Left forelimb (tissue), 1 donor: ENCODE measurements around the gene DXO.
"Not testable (repeated sequence)": the region's sequence is repeated elsewhere in the genome, so short reads cannot be mapped to it uniquely, and the experiment has no call there.

ENCODE experiments used
- DNase-seq: peaks from one replicate; pipeline ENCODE4 v3.0.0-alpha.2; 2018; ENCODE audit warnings: low spot score

The DXO gene

GRCh38 chr6:31971993-31972708 lies at the start of gene DXO:
Gene DXO (minus strand): TSS chr6:31972138. CDS start chr6:31971675, 463 bp downstream.
- peak; percentile 97 for DNase-seq

- not testable (repeated sequence) for DNase-seq
Observed at GRCh38 chr6:32014547-32014946, 42.6 kb upstream of the DXO start, which contains the start of gene C4B. Gene C4B (plus strand): TSS chr6:32014795. CDS start chr6:32014846, 51 bp downstream.

GRCh38 chr6:32013738-32014137 lies 41.8 kb upstream of the DXO start:
- DNase-seq, result not testable (repeated sequence)

GRCh38 chr6:32012941-32013617 lies 41.1 kb upstream of the DXO start:
- not testable (repeated sequence) for DNase-seq

GRCh38 chr6:32010856-32011530 lies 39.1 kb upstream of the DXO start:
- DNase-seq, result not testable (repeated sequence)

GRCh38 chr6:32009537-32009936 lies 37.6 kb upstream of the DXO start:
- not testable (repeated sequence) for DNase-seq

- DNase-seq, result not testable (repeated sequence)
Observed at GRCh38 chr6:32008616-32009015, 36.7 kb upstream of the DXO start.

GRCh38 chr6:32008037-32008436 lies 36.1 kb upstream of the DXO start:
- DNase-seq, result not testable (repeated sequence)

- DNase-seq, result not testable (repeated sequence)
Observed at GRCh38 chr6:32007086-32007485, 35.1 kb upstream of the DXO start.

- DNase-seq, result not testable (repeated sequence)
Observed at GRCh38 chr6:32005991-32006529, 34.1 kb upstream of the DXO start.

GRCh38 chr6:32005538-32005880 lies 33.6 kb upstream of the DXO start:
- not testable (repeated sequence) for DNase-seq

GRCh38 chr6:32004864-32005537 lies 33.1 kb upstream of the DXO start:
- DNase-seq, result not testable (repeated sequence)

- not testable (repeated sequence) for DNase-seq
Observed at GRCh38 chr6:32004393-32004792, 32.5 kb upstream of the DXO start.

GRCh38 chr6:32003301-32003700 lies 31.4 kb upstream of the DXO start:
- DNase-seq, result not testable (repeated sequence)

GRCh38 chr6:32002546-32003268 lies 30.8 kb upstream of the DXO start:
- not testable (repeated sequence) for DNase-seq

GRCh38 chr6:31996385-31996784 lies 24.4 kb upstream of the DXO start:
- not testable (repeated sequence) for DNase-seq

- not testable (repeated sequence) for DNase-seq
Observed at GRCh38 chr6:31994421-31994820, 22.5 kb upstream of the DXO start.

GRCh38 chr6:31989363-31989762 lies 17.4 kb upstream of the DXO start:
- DNase-seq, result not testable (repeated sequence)

GRCh38 chr6:31981744-31982143 lies 9.8 kb upstream of the DXO start, which contains the start of gene C4A:
Gene C4A (plus strand): TSS chr6:31982057. CDS start chr6:31982108, 51 bp downstream.
- DNase-seq, result not testable (repeated sequence)

GRCh38 chr6:31980998-31981397 lies 9.1 kb upstream of the DXO start:
- DNase-seq, result not testable (repeated sequence)
